A673 (cell line): ENCODE data around the gene PDLIM4. TPM values are rescaled to one million over a fixed set of nuclear protein-coding genes. Genes with fewer than 3 reads are reported as not detected.

Experiments
- BruUV-seq: library from RNA; stranded (reverse); fragments of 400-500 nt; replicated peaks from 2 replicates; lab custom pipeline; 2021; lab: Mats Ljungman, UMichigan
- CTCF ChIA-PET: fragments of 300-600 bp; sonication (Branson Sonifier 250); formaldehyde crosslinking; loops from one replicate; lab custom pipeline; 2022; ENCODE audit warnings: antibody characterized with exemption; lab: Charles Lee
- POLR2A ChIA-PET: fragments of 300-600 bp; sonication (Branson Sonifier 250); formaldehyde crosslinking; loops from one replicate; lab custom pipeline; 2022; ENCODE audit warnings: antibody characterized with exemption; ENCODE audit not compliant: low non-redundant PET; lab: Charles Lee
- DNase-seq: peaks from one replicate; pipeline ENCODE4 v3.0.0-alpha.2; 2015; ENCODE audit warnings: low spot score
- H3K27ac ChIP-seq: fragments of 200-600 bp; sonication (generic); 2 replicates; pipeline ENCODE4 v1.5.1; 2016; ENCODE audit warnings: mixed run types, low read depth, mild to moderate bottlenecking, mixed read lengths, antibody characterized with exemption, low read length; ENCODE audit not compliant: poor library complexity, severe bottlenecking
- H3K27me3 ChIP-seq: fragments of 200-600 bp; sonication (generic); replicated peaks from 2 replicates; pipeline ENCODE4 v1.6.1; 2017; ENCODE audit warnings: mixed run types, low read depth, mild to moderate bottlenecking, mixed read lengths, antibody characterized with exemption, low read length; ENCODE audit not compliant: insufficient read depth, poor library complexity
- H3K36me3 ChIP-seq: fragments of 200-600 bp; sonication (generic); 2 replicates; pipeline ENCODE4 v1.6.1; 2016; ENCODE audit warnings: mixed run types, mild to moderate bottlenecking, mixed read lengths, antibody characterized with exemption, low read length; ENCODE audit not compliant: insufficient read depth, poor library complexity, severe bottlenecking
- H3K4me1 ChIP-seq: fragments of 200-600 bp; sonication (generic); 2 replicates; pipeline ENCODE4 v1.6.1; 2017; ENCODE audit warnings: mixed run types, mild to moderate bottlenecking, mixed read lengths, antibody characterized with exemption, low read length; ENCODE audit not compliant: insufficient read depth, poor library complexity, severe bottlenecking
- H3K4me3 ChIP-seq: fragments of 200-600 bp; sonication (generic); 2 replicates; pipeline ENCODE4 v1.5.1; 2016; ENCODE audit warnings: low read depth, mixed run types, mild to moderate bottlenecking, mixed read lengths, low read length; ENCODE audit not compliant: poor library complexity, severe bottlenecking
- H3K9me3 ChIP-seq: fragments of 200-600 bp; sonication (generic); 2 replicates; pipeline ENCODE4 v1.6.1; 2016; ENCODE audit warnings: mixed run types, low read depth, mild to moderate bottlenecking, mixed read lengths, antibody characterized with exemption, low read length; ENCODE audit not compliant: poor library complexity, severe bottlenecking
- CTCF ChIP-seq: fragments of 300-800, 200-600 bp; sonication (generic); conservative IDR thresholded peaks from 2 replicates; pipeline ENCODE4 v1.5.1; 2017; ENCODE audit warnings: low read depth, mild to moderate bottlenecking, antibody characterized with exemption, low read length, moderate library complexity, mixed read lengths
- EZH2 ChIP-seq: fragments of 200-600 bp; sonication (generic); IDR thresholded peaks from 2 replicates; pipeline ENCODE4 v1.6.1; 2017; ENCODE audit warnings: borderline replicate concordance, low read depth, mild to moderate bottlenecking, mixed read lengths, antibody characterized with exemption, low read length; ENCODE audit not compliant: poor library complexity, severe bottlenecking
- intact Hi-C: fragments of 100-400 bp; cut with micrococcal nuclease; formaldehyde crosslinking; loops from one replicate; pipeline ENCODE4 v1.10.0; 2022; ENCODE audit not compliant: unreplicated experiment
- total RNA-seq: library from RNA; stranded (reverse); gene quantifications from 2 replicates; pipeline ENCODE4 v1.2.3, GENCODE V29; 2021

The PDLIM4 gene
- total RNA-seq, 1 experiment from 2014 or later: 6.0 TPM

GRCh38 chr5:132303589-132303988 lies 46.1 kb downstream of the PDLIM4 start:
- no peaks in the 10 kb centered on the region for H3K9me3 ChIP-seq
- intact Hi-C loops: no loop called here

GRCh38 chr5:132305420-132305819 lies 47.9 kb downstream of the PDLIM4 start:
- Histone ChIP-seq H3K36me3 (no peaks in the 10 kb centered on the region), H3K9me3 (no peaks in the 10 kb centered on the region), H3K4me3 (no peak overlapping the region), H3K27me3 (no peaks in the 10 kb centered on the region), H3K4me1 (no peaks in the 10 kb centered on the region), H3K27ac (no peak overlapping the region)
- BruUV-seq: no TSS peak
- no peak for DNase-seq
- ChIA-PET POLR2A (no interaction called here), CTCF (no interaction called here)
- no peak for TF ChIP-seq CTCF
- TF ChIP-seq EZH2: no peak
- intact Hi-C loops: no loop called here

More at GRCh38 chr5:132303589-132303988, 46.1 kb downstream of the PDLIM4 start:
- no peak overlapping the region for H3K4me3 ChIP-seq
- H3K27ac ChIP-seq: no peak overlapping the region
- ChIA-PET POLR2A (no interaction called here), CTCF (no interaction called here)
- H3K27me3 ChIP-seq: no peaks in the 10 kb centered on the region
- TF ChIP-seq EZH2: no peak
- TF ChIP-seq CTCF: no peak
- H3K4me1 ChIP-seq: no peaks in the 10 kb centered on the region
- no peak for DNase-seq
- no TSS peak for BruUV-seq
- no peaks in the 10 kb centered on the region for H3K36me3 ChIP-seq

- Histone ChIP-seq H3K27me3 (no peaks in the 10 kb centered on the region), H3K36me3 (no peaks in the 10 kb centered on the region), H3K4me3 (no peak overlapping the region), H3K9me3 (no peaks in the 10 kb centered on the region), H3K4me1 (no peaks in the 10 kb centered on the region), H3K27ac (no peak overlapping the region)
- no TSS peak for BruUV-seq
- ChIA-PET POLR2A (interaction anchor here (0.9 kb wide), 1 partner anchor 14 kb away, joined by 3 read pairs; the partner anchor contains the start of gene SLC22A4), CTCF (no interaction called here)
- no peak for TF ChIP-seq EZH2
- no peak for TF ChIP-seq CTCF
- no peak for DNase-seq
- intact Hi-C loops: no loop called here
These were observed 51.2 kb downstream of the PDLIM4 start for GRCh38 chr5:132308701-132309100.
